IPS-18c (cell line): ENCODE measurements around the gene NOL12.
"Not testable (repeated sequence)": the region's sequence is repeated elsewhere in the genome, so short reads cannot be mapped to it uniquely, and the experiment has no call there.

Experiments
- H3K4me3 ChIP-seq: 2 replicates; pipeline ENCODE4 v1.7.0; 2013; ENCODE audit warnings: low read depth, mild to moderate bottlenecking, low read length, moderate library complexity; ENCODE audit not compliant: insufficient read depth
- H3K9me3 ChIP-seq: one replicate; pipeline ENCODE4 v1.6.1; 2013; ENCODE audit warnings: mild to moderate bottlenecking, low read length, moderate library complexity; ENCODE audit not compliant: control insufficient read depth, insufficient read depth

NOL12 gene

GRCh38 chr22:37696657-37697537 lies 10.8 kb downstream of the NOL12 start, which contains the start of gene TRIOBP:
Gene TRIOBP (plus strand): TSS chr22:37697048. CDS start chr22:37701366, 4,318 bp downstream.
- H3K4me3 ChIP-seq = peak within 1 kb of the TSS; percentile 73
- H3K9me3 ChIP-seq = peaks cover 5% of the 10 kb centered on the region

- Histone ChIP-seq H3K4me3 (peak overlapping the region; percentile 73), H3K9me3 (peaks cover 5% of the 10 kb centered on the region)
These were observed 11.3 kb downstream of the NOL12 start for GRCh38 chr22:37697538-37697835.

GRCh38 chr22:37701141-37701786 lies 15.1 kb downstream of the NOL12 start:
- H3K9me3 ChIP-seq = no peaks in the 10 kb centered on the region

GRCh38 chr22:37703906-37704305 lies 17.8 kb downstream of the NOL12 start:
- Histone ChIP-seq H3K4me3 (no peak overlapping the region), H3K9me3 (no peaks in the 10 kb centered on the region)

More at GRCh38 chr22:37701141-37701786, 15.1 kb downstream of the NOL12 start:
- H3K4me3 ChIP-seq = no peak overlapping the region

GRCh38 chr22:37704645-37705044 lies 18.5 kb downstream of the NOL12 start:
- no peak overlapping the region for H3K4me3 ChIP-seq
- H3K9me3 ChIP-seq = no peaks in the 10 kb centered on the region

- Histone ChIP-seq H3K4me3 (no peak overlapping the region), H3K9me3 (no peaks in the 10 kb centered on the region)
These were observed 19.1 kb downstream of the NOL12 start for GRCh38 chr22:37705205-37705604.

GRCh38 chr22:37708580-37709444 lies 22.7 kb downstream of the NOL12 start:
- H3K9me3 ChIP-seq = no peaks in the 10 kb centered on the region
- no peak overlapping the region for H3K4me3 ChIP-seq

- Histone ChIP-seq H3K9me3 (no peaks in the 10 kb centered on the region), H3K4me3 (no peak overlapping the region)
These were observed 23.3 kb downstream of the NOL12 start for GRCh38 chr22:37709445-37709765.

- no peak overlapping the region for H3K4me3 ChIP-seq
These were observed 24.5 kb downstream of the NOL12 start for GRCh38 chr22:37710675-37711074.

GRCh38 chr22:37711490-37711889 lies 25.3 kb downstream of the NOL12 start:
- Histone ChIP-seq H3K4me3 (no peak overlapping the region), H3K9me3 (no peaks in the 10 kb centered on the region)

More at GRCh38 chr22:37710675-37711074, 24.5 kb downstream of the NOL12 start:
- H3K9me3 ChIP-seq = no peaks in the 10 kb centered on the region

GRCh38 chr22:37713761-37714160 lies 27.6 kb downstream of the NOL12 start:
- Histone ChIP-seq H3K4me3 (no peak overlapping the region), H3K9me3 (no peaks in the 10 kb centered on the region)

- Histone ChIP-seq H3K9me3 (no peaks in the 10 kb centered on the region), H3K4me3 (no peak overlapping the region)
These were observed 28.5 kb downstream of the NOL12 start for GRCh38 chr22:37714634-37715033.

- H3K4me3 ChIP-seq = no peak overlapping the region
- no peaks in the 10 kb centered on the region for H3K9me3 ChIP-seq
These were observed 29.6 kb downstream of the NOL12 start for GRCh38 chr22:37715760-37716159.

- H3K9me3 ChIP-seq = no peaks in the 10 kb centered on the region
These were observed 30.6 kb downstream of the NOL12 start for GRCh38 chr22:37716708-37717107.

GRCh38 chr22:37717235-37717634 lies 31.1 kb downstream of the NOL12 start:
- H3K4me3 ChIP-seq, H3K9me3 ChIP-seq: not testable (repeated sequence)

More at GRCh38 chr22:37716708-37717107, 30.6 kb downstream of the NOL12 start:
- H3K4me3 ChIP-seq = no peak overlapping the region

GRCh38 chr22:37717746-37718305 lies 31.7 kb downstream of the NOL12 start:
- H3K4me3 ChIP-seq, H3K9me3 ChIP-seq: not testable (repeated sequence)

- no peak overlapping the region for H3K4me3 ChIP-seq
- no peaks in the 10 kb centered on the region for H3K9me3 ChIP-seq
These were observed 39.6 kb downstream of the NOL12 start for GRCh38 chr22:37725551-37726240.
